Activated CD8-positive, alpha-beta memory T cell treated with anti-CD3 and anti-CD28 coated beads, Interleukin-2, amount 50 U/mL, for 24 hours (primary cell): Measurements from ENCODE around the gene NRXN3.

Source experiments
- DNase-seq: peaks from one replicate; pipeline ENCODE4 v3.0.0-alpha.2; 2020; ENCODE audit errors: extremely low read depth

NRXN3 gene

GRCh38 chr14:79802093-79802492, 1631.9 kb downstream of the NRXN3 start:
- no peak for DNase-seq

- DNase-seq = no peak
These were observed 1635.5 kb downstream of the NRXN3 start for GRCh38 chr14:79805636-79806035.

- no peak for DNase-seq
These were observed 1639.9 kb downstream of the NRXN3 start for GRCh38 chr14:79809849-79810612.

- DNase-seq = no peak
These were observed 1650.8 kb downstream of the NRXN3 start for GRCh38 chr14:79820866-79821535.

GRCh38 chr14:79822034-79822433, 1651.9 kb downstream of the NRXN3 start:
- no peak for DNase-seq

GRCh38 chr14:79825046-79825521, 1654.9 kb downstream of the NRXN3 start:
- no peak for DNase-seq

- DNase-seq = no peak
These were observed 1656.2 kb downstream of the NRXN3 start for GRCh38 chr14:79826362-79826761.

- DNase-seq = no peak
These were observed 1659.4 kb downstream of the NRXN3 start for GRCh38 chr14:79829405-79830166.

- no peak for DNase-seq
These were observed 1661.2 kb downstream of the NRXN3 start for GRCh38 chr14:79831195-79831892.

- DNase-seq = no peak
These were observed 1663.6 kb downstream of the NRXN3 start for GRCh38 chr14:79833781-79834180.

GRCh38 chr14:79834868-79835267, 1664.7 kb downstream of the NRXN3 start:
- no peak for DNase-seq

- DNase-seq = no peak
These were observed 1666.4 kb downstream of the NRXN3 start for GRCh38 chr14:79836577-79836976.

GRCh38 chr14:79837699-79838098, 1667.5 kb downstream of the NRXN3 start:
- DNase-seq = no peak

- no peak for DNase-seq
These were observed 1669.9 kb downstream of the NRXN3 start for GRCh38 chr14:79840103-79840502.

GRCh38 chr14:79840831-79841230, 1670.7 kb downstream of the NRXN3 start:
- DNase-seq = no peak

- no peak for DNase-seq
These were observed 1671.3 kb downstream of the NRXN3 start for GRCh38 chr14:79841433-79841832.

- DNase-seq = no peak
These were observed 1672.1 kb downstream of the NRXN3 start for GRCh38 chr14:79842270-79842669.

- no peak for DNase-seq
These were observed 1683.0 kb downstream of the NRXN3 start for GRCh38 chr14:79852950-79853744.

GRCh38 chr14:79855789-79856188, 1685.6 kb downstream of the NRXN3 start:
- no peak for DNase-seq

GRCh38 chr14:79856381-79856780, 1686.2 kb downstream of the NRXN3 start:
- no peak for DNase-seq

- no peak for DNase-seq
These were observed 1690.9 kb downstream of the NRXN3 start for GRCh38 chr14:79861111-79861510.
